ENCODE measurements around the gene EXT2.

DNA sequence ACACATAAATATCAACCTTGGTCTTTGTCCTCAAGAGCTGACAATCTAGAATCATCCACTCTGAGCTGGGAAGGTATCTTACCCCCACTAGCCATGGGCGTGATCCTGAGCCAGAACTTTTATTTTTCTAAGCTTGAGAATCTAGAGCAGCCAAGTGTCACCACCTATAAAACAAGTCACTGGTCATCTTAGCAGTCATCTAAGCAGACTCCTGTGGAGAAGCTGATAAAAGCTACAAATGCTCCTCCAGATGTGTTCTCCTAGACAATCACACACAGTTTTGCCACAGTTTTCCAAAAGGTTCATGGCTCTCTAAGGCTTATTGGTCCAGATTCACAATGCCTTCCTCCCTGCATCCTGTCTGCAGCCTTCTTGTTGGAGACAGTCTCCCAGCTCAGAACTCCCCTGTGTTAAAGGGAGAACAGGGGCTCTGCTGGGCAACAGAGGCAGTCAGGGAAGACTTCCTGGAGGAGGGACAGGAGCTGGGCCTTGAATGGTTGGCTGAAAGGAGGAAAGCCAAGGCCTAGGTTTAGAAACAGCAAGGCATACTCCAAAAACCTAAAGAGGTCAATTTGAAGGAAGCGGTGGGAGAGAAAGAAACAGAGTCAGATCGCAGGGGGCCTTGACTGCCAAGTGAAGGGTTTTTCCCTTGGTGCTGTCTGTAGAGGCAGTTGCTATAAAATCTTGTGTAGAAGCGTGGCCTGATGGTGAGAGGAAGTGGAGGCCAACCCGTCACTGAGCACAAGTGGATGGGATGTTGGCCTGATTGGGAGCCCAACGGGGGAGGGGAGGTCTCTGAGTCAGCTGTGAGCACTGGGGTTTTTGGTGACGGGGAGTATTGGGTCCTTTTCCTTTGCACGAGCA lies 172.5 kb downstream of the EXT2 start:
- TF ChIP-seq, protein P1, sequence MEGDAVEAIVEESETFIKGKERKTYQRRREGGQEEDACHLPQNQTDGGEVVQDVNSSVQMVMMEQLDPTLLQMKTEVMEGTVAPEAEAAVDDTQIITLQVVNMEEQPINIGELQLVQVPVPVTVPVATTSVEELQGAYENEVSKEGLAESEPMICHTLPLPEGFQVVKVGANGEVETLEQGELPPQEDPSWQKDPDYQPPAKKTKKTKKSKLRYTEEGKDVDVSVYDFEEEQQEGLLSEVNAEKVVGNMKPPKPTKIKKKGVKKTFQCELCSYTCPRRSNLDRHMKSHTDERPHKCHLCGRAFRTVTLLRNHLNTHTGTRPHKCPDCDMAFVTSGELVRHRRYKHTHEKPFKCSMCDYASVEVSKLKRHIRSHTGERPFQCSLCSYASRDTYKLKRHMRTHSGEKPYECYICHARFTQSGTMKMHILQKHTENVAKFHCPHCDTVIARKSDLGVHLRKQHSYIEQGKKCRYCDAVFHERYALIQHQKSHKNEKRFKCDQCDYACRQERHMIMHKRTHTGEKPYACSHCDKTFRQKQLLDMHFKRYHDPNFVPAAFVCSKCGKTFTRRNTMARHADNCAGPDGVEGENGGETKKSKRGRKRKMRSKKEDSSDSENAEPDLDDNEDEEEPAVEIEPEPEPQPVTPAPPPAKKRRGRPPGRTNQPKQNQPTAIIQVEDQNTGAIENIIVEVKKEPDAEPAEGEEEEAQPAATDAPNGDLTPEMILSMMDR (IDR thresholded peaks at IDR 0.05): no peak
- TF ChIP-seq POLR2A (IDR thresholded peaks at IDR 0.05) (no peak), POLR2AphosphoS5 (IDR thresholded peaks at IDR 0.05) (no peak)
